GM21619 (cell line): ENCODE data around the gene ADSS1.

Source experiments
- ATAC-seq: cut with Tn5 transposase; IDR thresholded peaks from one replicate; pipeline ENCODE4 v1.9.1; 2021; ENCODE audit not compliant: unreplicated experiment

ADSS1 gene

GRCh38 chr14:104697892-104698583 lies 26.0 kb upstream of the ADSS1 start:
- ATAC-seq, result no peak

- no peak for ATAC-seq
Observed at GRCh38 chr14:104698688-104699425, 25.2 kb upstream of the ADSS1 start.

GRCh38 chr14:104699426-104699748 lies 24.6 kb upstream of the ADSS1 start:
- no peak for ATAC-seq

GRCh38 chr14:104700225-104700651 lies 23.8 kb upstream of the ADSS1 start:
- no peak for ATAC-seq

GRCh38 chr14:104700747-104701217 lies 23.2 kb upstream of the ADSS1 start:
- ATAC-seq, result no peak

- ATAC-seq, result no peak
Observed at GRCh38 chr14:104701383-104702076, 22.5 kb upstream of the ADSS1 start.

GRCh38 chr14:104702106-104702505 lies 21.9 kb upstream of the ADSS1 start:
- ATAC-seq, result no peak

GRCh38 chr14:104702673-104703072 lies 21.4 kb upstream of the ADSS1 start:
- ATAC-seq, result no peak

GRCh38 chr14:104703269-104703668 lies 20.8 kb upstream of the ADSS1 start:
- no peak for ATAC-seq

- no peak for ATAC-seq
Observed at GRCh38 chr14:104704252-104704651, 19.8 kb upstream of the ADSS1 start.

- no peak for ATAC-seq
Observed at GRCh38 chr14:104705340-104706047, 18.5 kb upstream of the ADSS1 start.

GRCh38 chr14:104706733-104707607 lies 17.1 kb upstream of the ADSS1 start:
- no peak for ATAC-seq

GRCh38 chr14:104707608-104708595 lies 16.1 kb upstream of the ADSS1 start:
- no peak for ATAC-seq

- peak; percentile 55 for ATAC-seq
Observed at GRCh38 chr14:104708606-104709268, 15.3 kb upstream of the ADSS1 start.

GRCh38 chr14:104709387-104710039 lies 14.5 kb upstream of the ADSS1 start:
- no peak for ATAC-seq

GRCh38 chr14:104710071-104710735 lies 13.8 kb upstream of the ADSS1 start:
- ATAC-seq, result no peak

GRCh38 chr14:104712881-104713734 lies 10.9 kb upstream of the ADSS1 start:
- ATAC-seq, result no peak
